ENCODE results near the gene DUSP28.
"Not testable (repeated sequence)": the region's sequence is repeated elsewhere in the genome, so short reads cannot be mapped to it uniquely, and the experiment has no call there.

Gene DUSP28

DNA sequence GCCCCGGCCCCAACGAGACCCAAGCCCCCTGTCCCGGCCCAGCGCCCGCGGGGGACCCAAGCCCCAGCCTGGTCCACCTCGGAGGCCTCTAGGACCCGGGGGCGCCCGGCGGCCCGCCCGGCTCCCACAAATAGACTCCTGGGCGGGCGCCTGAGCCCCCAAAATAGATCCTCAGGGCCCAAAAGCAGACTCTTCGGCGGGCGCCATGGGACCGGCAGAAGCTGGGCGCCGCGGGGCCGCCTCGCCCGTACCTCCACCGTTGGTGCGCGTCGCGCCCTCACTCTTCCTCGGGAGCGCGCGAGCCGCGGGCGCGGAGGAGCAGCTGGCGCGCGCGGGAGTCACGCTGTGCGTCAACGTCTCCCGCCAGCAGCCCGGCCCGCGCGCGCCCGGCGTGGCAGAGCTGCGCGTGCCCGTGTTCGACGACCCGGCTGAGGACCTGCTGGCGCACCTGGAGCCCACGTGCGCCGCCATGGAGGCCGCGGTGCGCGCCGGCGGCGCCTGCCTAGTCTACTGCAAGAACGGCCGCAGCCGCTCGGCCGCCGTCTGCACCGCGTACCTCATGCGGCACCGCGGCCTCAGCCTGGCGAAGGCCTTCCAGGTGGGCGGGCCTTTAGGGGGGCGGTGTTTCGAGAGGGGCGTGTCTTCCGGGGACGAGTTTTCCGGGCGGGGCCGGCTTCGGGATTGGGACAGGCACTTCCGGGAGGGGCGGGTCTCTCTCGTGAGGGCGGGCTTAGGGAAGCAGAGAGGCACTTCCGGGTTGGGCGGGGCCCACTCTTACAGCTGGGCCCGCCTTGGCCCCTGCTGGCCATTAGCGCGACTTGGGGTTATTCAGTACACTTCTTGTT, 545 bp downstream of the DUSP28 start:
- DNase-seq (ENCODE audit: low read depth) = peak; percentile 71

DNA sequence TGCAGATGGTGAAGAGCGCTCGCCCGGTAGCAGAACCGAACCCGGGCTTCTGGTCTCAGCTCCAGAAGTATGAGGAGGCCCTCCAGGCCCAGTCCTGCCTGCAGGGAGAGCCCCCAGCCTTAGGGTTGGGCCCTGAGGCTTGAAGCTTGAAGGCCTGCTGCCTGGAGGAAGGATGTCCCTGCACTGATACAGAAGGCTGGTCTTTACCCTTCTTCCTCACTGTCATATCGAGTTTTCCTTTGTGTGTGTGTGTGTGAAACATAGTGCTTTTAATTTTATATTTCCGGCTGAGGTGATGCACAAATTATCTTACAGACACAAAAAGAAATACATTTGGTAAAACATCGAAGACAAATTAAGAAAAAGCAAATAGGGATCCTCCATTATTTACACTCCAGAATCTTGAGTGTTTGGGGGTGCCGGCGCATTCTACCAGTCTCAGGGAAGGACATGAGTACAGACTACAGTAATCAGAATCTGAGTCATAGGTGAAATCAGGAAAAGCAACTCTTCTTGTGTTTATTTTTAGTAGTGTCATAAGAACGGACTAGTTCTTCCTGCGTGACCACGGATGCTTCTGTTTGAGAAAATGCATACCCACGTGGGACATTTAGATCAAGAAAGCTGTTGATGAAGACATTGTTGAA, 1.3 kb downstream of the DUSP28 start:
- DNase-seq (ENCODE audit: low read depth) = no peak

DNA sequence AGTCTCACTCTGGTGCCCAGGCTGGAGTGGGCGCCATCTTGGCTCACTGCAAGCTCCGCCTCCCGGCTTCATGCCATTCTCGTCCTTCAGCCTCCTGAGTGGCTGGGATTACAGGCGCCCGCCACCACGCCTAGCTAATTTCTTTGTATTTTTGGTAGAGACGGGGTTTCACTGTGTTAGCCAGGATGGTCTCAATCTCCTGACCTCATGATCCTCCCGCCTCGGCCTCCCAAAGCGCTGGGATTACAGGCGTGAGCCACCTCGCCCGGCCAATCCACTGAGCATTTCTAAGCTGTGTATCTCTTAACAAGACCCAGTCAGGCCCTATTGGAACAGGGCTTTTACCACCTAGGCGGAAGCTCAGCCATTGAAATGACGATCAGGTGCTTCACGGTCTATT, 3.1 kb downstream of the DUSP28 start:
- not testable (repeated sequence) for DNase-seq (ENCODE audit: low read depth)

DNA sequence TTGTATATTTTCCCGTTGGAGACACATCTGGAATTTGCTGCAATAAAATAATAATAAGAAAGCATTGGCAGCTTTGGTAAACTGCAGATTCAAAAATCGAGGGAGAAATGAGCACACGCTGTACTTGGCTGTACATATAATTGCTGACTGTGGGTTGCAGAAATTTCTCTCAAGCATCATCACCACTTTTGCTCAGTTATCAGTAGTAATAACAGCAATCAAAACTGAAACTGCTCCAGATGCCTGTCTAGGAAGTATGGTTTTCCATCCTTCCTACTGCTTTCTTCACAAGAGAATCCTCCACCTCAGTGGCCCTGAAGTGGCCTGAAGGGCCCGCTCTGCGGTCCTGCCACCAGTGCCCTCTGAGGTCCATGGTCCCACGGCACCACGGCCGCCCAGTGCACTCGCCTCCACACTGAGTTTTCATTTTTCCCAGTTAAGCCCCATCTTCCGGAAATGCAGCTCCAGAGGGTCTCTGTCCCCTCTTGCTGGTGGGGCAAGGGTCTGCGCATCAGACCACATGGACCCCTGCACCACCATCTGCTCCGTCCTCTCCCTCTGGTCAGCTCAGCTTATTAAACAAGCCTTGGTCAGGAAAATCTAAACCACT, 3.9 kb downstream of the DUSP28 start:
- DNase-seq (ENCODE audit: low read depth) = no peak

GRCh38 chr2:240564561-240565332, 4.6 kb downstream of the DUSP28 start:
- DNase-seq (ENCODE audit: low read depth) = no peak

DNA sequence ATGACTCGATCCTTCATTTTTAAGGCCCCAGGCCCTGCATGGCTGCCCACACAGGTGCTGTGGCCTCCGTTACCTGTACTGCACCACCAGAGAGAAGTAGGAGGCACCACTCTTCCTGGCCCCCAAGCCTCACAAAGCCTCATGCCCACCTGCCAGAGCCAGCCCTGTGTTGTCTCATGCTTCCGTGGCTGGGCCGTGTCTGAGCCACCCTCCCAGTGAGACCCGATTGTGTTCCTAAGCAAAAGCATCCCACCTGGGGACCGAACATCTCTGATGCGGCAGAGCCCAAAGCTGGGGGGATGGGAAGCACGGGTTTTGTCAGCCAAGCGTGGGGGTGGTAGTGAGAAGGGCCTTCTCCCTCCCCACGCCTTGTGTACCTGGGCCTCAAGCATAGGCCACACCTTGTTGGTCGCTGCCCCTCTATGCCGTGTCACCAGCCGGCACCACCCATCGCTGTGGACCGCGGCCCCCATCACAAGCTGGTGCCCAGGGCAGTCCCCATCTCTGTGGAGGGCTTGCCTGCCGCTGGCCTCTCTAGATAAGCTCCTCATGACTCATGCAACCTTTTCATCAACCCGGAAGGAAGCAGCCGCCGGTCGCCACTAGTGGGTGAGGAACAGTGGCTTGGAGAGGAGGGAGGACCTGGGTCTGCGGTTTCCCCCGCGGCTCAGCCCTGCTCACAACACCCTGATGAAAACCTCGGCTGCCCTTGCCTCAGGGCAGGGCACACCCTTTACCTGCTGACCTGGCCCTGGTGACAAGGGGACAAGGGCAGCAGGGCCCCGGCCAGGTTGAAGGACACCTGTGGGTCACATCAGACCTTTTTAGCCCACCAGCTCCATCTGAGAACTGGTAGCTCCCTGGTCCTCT, 5.4 kb downstream of the DUSP28 start:
- no peak for DNase-seq (ENCODE audit: low read depth)

DNA sequence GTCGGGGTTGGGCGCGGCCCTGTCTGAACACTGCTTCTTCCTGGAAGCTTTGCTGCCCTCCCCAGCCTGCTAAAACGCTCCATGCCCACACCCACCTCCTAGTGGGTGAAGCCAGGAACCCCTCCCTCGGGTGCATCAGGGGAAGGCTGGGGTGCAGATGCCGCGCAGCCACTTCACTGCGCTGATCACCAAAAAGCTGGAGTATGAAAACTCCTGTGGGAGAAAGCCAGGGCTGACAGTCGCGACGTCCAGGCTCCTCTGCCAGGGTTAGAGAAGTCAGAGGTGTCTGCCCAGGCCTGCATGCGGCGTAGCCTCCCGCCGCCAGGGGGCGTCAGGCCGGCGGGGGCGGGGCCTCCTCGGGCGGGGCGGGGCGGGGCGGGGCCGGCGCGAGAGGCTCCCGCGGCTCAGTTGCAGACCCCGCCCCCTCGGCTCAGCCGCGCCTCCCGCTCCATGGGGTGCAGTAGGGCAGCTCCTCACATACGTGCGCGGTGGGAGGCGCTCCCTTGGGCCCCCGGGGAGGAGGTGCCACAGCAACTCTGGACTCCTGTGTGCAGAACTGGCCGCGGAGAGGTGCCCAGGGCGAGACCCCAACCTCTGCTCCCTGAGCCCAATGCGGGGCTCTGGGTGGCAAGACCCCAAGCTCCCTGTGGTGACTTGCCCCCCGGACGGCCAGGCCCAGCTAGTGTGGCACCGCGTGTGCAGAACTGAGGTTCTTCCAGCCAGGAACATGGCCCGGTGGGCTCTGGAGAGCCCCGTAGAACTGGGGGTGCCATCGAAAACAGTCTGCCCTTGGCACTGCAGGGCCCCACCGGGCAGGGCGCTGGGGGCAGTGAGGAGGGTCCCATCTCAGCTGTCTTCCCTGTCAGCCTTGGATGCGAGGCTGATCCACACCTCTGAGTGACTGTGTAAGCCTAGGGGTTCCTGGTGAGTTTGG, 6.3 kb downstream of the DUSP28 start:
- no peak for DNase-seq (ENCODE audit: low read depth)

DNA sequence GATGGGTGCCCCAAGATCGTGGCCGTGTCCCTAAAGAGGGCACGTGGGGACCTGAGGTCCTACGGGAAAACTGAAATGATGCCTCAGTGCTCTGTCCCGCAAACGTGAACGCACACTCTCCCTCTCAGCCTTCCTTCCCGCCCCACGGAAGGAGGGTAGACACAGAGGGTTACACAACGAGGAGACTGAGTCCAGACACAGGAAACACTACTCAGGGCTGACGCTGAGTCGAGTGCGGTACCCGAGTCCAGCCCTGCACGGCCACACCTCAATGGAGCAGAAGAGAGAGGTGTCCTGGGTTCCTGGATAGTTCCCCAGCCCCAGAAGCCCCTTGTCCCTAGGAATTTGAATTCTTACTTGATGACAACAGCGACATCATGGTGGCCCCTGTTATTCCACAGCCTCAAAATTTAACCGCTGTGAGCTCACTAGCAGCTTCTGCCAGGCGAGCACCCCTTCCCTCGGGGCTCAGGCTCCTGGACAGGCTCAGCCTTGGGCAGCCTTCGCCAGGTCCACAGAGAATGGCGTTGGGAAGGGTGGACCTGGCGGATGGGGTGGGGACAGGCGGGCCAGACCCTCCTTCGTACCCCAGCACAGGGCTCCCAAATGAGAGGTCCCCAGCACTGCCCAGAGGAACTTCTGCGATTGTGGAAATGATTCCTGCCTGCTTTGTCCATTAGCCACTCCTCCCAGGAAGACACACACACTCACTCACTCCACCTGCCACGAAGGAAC, 7.1 kb downstream of the DUSP28 start:
- DNase-seq (ENCODE audit: low read depth) = no peak

DNA sequence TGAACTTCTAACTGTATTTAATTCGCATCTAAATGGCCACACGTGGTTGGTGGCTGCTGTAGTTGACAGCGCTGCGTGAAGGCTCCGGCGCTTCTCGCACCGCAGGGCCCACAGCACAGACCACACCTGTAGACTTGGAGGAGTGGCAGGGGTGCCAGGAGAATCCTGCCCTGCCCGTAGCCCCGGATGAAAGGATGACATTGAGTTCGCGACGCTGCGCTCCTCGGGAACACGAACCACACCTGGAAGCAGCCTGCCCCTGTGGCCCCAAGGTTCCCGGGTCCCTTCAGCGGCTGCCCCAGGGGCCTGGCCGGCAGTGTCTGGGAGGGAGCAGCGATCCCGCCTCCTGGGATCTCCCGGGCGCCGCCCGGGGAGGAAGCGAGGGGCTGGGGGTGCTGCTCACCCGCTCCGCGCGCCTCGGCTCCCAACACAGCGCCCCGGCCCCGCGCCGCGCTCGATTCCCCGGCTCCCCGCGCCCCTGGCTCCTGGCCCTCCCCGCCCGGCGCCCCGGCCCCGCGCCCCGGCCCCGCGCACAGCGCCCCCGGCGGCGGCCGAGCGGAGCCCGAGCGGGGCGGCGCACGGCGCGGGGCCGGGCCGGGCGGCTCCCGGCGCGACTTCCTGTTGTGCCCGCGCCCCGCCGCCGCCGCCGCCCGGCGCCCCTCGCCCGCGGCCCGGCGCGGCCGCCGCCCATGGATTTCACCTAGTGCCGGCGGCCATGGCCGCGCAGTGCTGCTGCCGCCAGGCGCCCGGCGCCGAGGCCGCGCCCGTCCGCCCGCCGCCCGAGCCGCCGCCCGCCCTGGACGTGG, 7.9 kb downstream of the DUSP28 start, which contains the start of gene RNPEPL1:
RNPEPL1 (plus strand) TSS at position 613 of the 806 bp plus-strand sequence; CDS start at position 716, 103 bp downstream.
- DNase-seq (ENCODE audit: low read depth) = no peak

DNA sequence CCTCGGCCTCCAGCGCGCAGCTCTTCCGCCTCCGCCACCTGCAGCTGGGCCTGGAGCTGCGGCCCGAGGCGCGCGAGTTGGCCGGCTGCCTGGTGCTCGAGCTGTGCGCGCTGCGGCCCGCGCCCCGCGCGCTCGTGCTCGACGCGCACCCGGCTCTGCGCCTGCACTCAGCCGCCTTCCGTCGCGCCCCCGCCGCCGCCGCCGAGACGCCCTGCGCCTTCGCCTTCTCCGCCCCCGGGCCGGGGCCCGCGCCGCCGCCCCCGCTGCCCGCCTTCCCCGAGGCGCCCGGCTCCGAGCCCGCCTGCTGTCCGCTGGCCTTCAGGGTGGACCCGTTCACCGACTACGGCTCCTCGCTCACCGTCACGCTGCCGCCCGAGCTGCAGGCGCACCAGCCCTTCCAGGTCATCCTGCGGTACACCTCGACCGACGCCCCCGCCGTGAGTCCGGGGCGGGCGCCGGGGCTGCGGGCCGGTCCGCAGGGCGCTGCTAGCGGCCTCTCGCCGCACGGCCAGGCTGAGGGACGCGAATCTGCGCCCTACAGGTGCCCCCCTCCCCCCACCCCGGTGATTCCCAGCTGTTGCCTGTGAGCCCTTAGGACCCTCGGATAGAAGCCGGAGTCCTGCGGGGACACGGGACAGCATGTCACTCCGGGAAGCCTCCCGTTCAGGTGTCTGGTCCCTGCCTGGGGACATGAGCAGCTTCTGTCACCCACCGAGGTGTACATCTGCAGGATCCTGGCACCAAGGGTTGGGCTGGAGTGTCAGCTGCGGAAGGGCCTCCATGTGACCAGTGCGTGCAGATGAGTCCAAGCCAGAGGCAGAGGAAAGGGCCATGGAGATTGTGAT, 8.7 kb downstream of the DUSP28 start:
- no peak for DNase-seq (ENCODE audit: low read depth)

DNA sequence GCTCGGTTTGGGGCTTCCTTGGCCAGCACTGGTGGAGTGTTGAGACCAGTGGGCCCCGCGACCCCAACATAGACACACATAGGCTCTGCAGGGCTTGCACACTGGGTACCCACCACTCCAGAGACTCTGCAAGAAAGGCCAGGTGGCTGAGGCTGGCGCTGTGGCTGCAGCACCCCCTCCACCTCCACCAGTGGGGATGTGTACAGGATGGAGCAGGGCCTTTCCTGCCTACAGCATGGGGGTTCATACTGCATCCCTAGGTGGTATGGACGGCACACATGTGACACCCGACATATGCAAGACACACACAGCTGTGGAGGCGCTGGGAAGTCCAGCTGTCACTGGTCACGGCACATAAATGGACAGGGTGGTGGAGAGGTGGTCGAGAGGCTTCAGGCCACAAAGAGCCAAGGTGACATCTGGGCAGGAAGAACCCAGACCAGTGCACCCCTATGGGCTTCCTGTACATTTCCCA, 9.4 kb downstream of the DUSP28 start:
- no peak for DNase-seq (ENCODE audit: low read depth)

DNA sequence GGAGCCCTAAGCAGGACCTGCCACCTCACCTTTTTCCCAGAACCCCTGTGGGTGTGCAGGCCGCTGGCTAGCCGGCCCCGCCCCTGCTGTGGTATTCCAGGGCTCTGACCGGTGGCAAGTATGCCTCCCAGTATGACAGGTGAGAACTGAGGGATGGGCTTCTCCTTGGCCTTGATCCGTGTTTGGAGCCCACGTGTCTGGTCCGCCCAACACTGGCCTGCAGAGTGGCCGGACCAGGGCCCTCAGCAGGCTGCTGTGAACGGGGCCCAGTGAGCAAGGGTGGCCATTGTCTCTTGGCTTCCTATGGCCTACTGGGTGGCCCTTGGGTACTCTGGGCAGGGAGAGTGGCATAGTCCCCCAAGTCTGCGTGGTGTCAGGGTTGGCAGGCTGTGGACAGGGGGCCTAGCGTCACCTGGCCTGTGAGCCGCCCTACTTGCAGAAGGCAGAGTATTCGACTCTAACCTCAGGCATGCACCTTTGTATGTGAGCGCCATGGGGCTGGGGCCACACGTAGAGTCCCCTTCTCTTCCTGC, 9.9 kb downstream of the DUSP28 start:
- no peak for DNase-seq (ENCODE audit: low read depth)

DNA sequence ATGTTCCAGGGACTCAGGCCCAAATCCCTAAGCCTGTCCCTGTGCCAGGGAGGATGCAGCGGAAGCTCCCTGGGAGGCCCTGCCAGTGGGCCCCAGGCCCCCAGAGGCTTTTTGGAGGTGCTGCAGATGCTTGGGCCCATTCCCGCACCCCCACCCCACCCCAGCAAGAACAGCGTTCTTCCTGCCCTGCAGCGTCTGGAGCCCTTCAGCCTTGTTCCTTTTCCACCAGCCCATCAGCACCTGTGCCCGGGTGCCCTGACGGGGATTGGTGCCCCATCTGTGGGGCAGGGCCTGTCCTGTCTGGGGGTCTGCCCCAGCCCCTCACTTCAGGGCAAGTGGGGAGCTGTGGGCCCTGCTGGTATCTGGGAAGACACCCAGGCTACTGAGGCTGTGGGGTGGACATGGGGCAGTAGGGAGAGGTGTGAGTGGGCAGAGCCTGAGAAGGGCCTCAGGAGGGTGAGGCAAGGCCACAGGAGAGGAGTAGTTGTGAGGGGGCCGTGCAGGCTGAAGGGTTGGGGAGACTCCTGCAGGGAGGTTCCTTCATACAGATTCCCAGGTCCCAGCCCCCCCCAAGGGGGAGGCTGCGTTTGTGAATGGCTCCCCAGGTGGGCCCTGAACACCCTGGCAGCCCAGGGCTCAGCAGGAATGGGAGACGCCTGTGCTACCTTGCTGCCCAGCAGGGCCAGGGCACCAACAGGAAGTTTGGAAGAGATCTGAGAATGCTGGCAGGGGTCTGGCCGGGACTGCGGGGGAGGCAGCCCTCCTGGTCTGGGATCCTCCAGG, 10.6 kb downstream of the DUSP28 start:
- DNase-seq (ENCODE audit: low read depth) = no peak

DNA sequence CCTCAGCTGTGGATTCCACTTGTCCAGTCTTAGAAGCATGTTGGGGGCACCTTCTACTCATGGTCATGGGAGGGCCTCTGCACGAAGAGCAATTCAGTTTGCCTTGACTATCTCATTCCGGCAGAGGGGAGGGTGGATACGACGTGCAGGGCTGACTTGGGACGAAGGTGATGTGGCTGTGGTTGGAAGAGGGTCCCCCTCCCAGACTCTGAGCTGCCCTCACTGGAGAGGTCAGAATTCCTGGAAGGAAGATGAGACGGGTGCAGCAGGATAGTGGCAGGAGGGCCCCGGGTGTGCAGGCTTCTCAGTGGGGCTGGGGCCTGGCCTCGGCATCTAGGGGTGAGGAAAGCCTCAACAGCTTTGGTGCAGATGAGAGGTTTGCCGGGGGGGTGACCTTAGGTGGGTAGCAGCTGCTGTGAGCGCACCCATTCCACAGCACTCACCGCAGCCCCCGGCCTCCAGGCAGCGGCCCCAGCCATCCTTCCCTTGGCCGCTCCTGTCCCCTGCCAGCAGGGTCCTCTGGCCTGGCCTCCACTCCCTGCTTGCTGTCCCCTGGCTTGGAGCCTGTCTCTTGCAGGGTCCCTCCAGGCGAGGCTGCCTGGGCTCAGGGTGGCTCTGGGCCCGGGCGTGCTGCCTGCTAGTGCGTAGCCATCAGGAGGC, 11.3 kb downstream of the DUSP28 start:
- no peak for DNase-seq (ENCODE audit: low read depth)

- DNase-seq (ENCODE audit: low read depth) = no peak
These were observed 12.2 kb downstream of the DUSP28 start for GRCh38 chr2:240572141-240573031.
